HG03135 (cell line): Measurements from ENCODE around the gene LAMA2.

Experiments used
- ATAC-seq: cut with Tn5 transposase; IDR thresholded peaks from one replicate; pipeline ENCODE4 v1.9.1; 2021; ENCODE audit warnings: mild to moderate bottlenecking, moderate library complexity; ENCODE audit not compliant: unreplicated experiment

Gene LAMA2

DNA sequence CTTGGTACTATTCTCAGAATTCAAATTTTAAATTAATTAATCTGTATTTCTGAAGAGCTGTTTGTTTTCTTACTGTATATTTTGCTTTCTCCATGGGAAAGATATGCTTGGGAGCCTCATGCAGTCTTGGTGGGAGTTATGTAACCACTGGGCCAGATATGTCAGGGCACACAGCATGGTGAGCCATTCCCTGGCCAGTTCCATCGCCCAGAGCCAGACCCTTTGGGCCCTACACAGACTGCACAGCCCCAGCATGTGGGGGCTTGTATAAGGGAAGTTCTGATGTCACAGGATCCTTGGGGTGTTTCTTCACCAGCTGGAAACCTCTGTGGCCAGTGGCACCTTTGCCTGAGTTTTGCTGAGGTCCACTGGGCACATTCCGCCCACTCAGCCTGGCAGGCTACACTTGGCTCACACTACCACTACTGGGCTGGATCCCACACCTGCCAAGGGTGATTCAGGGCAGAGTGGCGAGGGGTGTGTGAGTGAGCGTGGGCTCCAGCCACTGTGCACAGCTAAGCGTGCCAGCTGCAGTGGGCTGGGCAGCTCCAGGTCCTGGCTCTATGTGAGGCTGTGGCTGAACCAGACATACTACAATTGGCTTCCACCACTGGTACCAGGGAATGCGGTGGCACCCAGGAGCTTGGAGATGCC is 533.5 kb downstream of the LAMA2 start:
- ATAC-seq, result no peak

DNA sequence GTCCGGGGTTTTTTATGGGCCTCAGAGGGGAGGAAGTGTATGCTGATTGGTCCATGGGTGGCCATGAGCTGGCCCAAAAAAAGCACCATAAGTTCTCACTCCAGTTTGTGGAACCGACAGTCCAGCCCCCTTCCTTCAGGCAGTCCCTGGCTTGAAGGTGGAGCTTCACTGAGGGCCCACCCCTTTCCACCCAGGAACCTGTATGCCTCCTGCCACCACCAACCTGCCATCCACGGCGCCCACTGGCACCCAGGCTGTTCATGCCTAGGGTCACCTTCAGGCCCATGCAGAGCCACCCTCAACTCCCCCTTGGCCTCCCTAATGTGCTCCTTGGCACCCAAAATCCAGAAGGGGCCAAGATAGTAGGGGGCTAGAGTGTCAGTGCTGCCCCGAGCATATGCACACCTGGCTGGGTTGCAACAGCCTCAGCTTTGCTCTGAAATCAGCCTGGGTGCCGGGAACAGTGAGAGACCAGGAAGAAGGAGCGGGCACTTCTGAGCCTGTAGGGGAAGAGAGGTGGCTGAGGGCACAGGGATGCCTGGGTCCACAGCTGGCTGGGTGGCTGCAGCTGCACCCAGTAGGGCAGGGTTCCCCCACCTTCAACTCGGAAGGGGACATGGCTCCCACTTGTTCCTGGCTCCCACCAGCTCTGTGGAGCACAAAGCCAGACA is 534.6 kb downstream of the LAMA2 start:
- ATAC-seq, result no peak

DNA sequence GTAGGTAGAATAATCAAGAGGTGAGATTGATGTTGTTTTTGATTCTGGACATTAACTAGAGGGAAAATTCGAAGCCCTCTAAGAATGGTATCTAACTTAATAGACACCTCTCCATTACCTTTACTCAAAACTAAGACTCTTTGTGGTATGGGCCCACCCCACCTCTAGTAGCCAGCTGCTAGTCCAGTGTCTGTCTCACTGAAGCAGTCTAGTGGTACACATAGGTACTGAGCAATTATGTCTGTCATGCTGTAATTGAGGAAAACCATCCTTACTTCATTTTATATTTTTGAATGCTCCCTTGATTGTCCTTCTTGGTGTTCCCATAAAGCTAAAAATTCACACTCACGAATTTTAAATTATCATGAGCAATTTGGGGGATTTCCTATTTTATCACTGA is 536.4 kb downstream of the LAMA2 start:
- ATAC-seq, result no peak

DNA sequence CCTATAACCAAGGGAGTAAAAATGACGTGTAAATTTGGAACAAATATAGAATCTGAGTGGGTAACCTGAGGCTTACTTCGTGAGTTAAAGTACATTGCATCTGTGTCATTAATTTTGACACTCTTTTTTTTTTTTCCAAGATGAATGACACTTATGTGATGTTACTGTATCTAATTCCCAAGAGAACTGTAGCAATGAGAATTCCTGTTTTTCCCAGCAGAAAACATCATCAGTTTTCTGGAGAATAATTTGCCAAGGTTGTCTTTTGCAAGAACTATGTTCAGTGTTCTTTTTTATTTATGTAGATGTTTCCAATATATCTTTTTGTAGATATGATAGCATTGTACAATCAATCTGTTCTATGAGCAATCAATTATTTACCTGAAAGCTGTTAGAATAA is 543.4 kb downstream of the LAMA2 start:
- ATAC-seq, result no peak

DNA sequence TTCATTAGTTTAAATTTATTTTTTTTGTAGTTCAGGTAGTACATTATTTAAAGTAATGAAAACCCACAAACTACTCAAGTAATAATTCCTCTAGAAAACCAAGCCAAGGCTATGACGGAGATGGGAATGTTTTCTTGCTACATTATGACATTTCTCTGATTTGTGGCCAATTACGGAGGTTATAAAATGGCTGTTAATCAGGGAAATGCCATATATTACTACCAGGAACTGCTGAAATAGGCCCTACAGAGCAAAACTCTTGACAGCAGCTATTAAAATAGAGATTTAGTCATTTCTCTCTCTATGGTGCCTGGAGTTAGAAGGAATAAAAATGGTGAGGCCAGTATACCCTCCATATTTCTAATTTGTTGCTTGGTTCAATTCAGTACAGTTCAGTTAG is 547.0 kb downstream of the LAMA2 start:
- no peak for ATAC-seq

GRCh38 chr6:129432738-129433137 is 549.8 kb downstream of the LAMA2 start:
- no peak for ATAC-seq

DNA sequence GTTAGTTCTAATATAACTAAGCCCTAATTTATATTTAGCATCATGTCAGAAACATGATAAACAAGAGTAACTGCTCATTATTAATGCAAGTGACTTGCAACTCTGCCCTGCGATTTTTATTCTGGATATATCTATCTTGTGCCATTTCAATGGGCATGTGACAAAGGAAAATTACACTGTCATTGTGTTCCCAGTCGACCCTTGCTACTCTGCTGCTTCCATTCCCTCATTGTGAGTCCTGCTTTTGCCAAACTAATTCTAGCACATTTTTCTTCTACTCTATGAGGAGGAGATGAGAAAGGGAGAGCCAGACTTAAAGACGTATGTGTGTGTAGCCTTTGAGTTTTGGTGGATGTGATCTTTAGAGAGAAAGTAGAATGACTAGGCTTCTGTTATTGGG is 551.2 kb downstream of the LAMA2 start:
- ATAC-seq, result no peak

- no peak for ATAC-seq
These were observed 557.8 kb downstream of the LAMA2 start for GRCh38 chr6:129440691-129441090.

DNA sequence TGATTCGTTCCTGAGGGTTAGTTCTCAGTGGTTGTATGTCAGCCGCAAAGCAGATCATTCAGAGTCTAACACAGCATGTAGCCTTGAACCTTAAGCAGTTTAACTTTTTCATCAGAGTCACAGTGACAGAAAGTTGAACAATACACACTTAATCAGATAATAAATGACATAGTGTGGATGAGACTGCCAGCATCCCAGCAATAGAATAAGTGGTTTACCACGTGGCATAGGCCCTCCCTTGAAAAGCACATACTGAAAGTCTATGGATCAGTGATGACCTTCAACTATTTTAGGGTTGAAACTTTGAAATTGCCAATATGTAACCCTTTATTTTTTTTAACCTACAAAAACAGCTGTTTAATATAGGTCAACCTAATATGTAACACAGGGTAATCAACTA is 561.7 kb downstream of the LAMA2 start:
- ATAC-seq, result no peak

GRCh38 chr6:129446272-129447197 is 563.6 kb downstream of the LAMA2 start:
- no peak for ATAC-seq

- ATAC-seq, result no peak
These were observed 564.2 kb downstream of the LAMA2 start for GRCh38 chr6:129447198-129447565.

DNA sequence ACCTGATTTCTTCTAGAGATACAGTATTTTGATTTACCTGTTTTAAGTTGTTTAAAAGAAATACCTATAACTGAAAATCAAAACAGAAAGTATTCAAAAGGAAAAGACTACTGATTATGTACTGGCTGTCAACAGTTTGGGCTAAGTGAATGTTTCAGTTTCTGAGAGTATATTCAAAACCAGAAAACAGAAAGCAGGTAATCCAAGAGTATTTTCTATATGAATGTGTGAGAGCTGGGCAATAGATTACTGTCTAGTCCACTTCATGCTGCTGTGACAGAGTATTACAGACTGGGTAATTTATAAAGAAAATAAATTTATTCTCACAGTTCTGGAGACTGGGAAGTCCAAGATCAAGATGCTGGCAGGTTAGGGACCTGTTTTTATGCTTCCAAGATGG is 566.0 kb downstream of the LAMA2 start:
- peak; percentile 100 for ATAC-seq

DNA sequence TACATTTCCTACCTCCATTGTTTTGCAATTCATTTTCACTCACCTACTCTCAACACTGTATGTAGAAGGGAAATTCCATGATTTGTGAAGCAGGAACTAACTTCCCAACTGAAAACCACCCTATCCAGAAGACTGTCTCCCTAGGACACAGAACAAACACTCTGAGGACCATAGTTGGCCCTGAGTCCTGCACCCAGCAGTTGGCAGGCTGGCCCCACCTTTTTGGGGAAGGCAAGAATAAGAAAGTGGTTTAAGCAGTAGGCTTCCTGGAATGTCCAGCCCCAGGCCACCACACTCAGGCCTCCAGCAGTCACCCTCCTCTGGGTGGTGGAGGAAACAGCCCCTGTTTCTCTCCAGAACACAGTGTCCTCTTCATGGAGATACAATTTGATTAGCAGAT is 568.2 kb downstream of the LAMA2 start:
- no peak for ATAC-seq

GRCh38 chr6:129453073-129453472 is 570.1 kb downstream of the LAMA2 start:
- no peak for ATAC-seq

GRCh38 chr6:129454488-129454887 is 571.5 kb downstream of the LAMA2 start:
- ATAC-seq, result no peak

- ATAC-seq, result no peak
These were observed 572.3 kb downstream of the LAMA2 start for GRCh38 chr6:129455126-129455769.

GRCh38 chr6:129460221-129460620 is 577.3 kb downstream of the LAMA2 start:
- ATAC-seq, result no peak

GRCh38 chr6:129469070-129469662 is 586.2 kb downstream of the LAMA2 start:
- no peak for ATAC-seq

GRCh38 chr6:129472239-129472638 is 589.3 kb downstream of the LAMA2 start:
- ATAC-seq, result no peak

DNA sequence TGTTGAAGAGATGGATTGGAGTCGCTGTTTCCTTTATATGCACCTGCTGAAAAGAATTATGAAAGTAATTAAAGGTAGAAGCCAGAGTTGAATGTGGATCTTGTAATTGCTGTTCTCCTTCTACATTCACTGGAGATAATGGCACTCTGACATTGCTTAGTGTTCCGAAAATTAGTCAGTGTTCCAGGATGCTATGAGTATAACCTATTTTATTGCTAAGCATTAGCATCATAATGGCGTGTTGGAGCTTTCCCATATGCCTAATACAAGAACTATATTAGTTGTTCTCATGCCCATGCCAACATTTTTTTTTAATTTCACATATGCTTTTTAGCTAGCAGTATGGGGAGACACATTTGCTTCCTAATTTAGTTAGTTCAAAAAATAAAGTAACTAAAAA is 590.6 kb downstream of the LAMA2 start:
- no peak for ATAC-seq
